OCI-LY3 (cell line): ENCODE results near the gene COPZ2.

Source experiments
- H2AFZ ChIP-seq: fragments of 200-600, 300-600 bp; shearing (Covaris generic); 2 replicates; pipeline ENCODE4 v1.6.0; 2014; ENCODE audit warnings: antibody characterized with exemption, low read depth, low read length
- H3K27ac ChIP-seq: fragments of 200-600, 300-600 bp; sonication (generic); 2 replicates; pipeline ENCODE4 v1.5.1; 2014; ENCODE audit warnings: mild to moderate bottlenecking, low read length, moderate library complexity, mixed read lengths
- H3K27me3 ChIP-seq: fragments of 200-600, 300-600 bp; sonication (generic); 2 replicates; pipeline ENCODE4 v1.6.1; 2014; ENCODE audit warnings: low read depth, low read length, mixed read lengths
- H3K36me3 ChIP-seq: fragments of 200-600, 300-600 bp; sonication (generic); replicated peaks from 2 replicates; pipeline ENCODE3; 2014; ENCODE audit warnings: low read depth, low read length, mixed read lengths
- H3K4me1 ChIP-seq: fragments of 300-600, 200-600 bp; sonication (generic); 2 replicates; pipeline ENCODE4 v1.6.1; 2014; ENCODE audit warnings: low read length, mixed read lengths
- H3K4me2 ChIP-seq: fragments of 200-600, 300-600 bp; sonication (generic); 2 replicates; pipeline ENCODE4 v1.6.1; 2014; ENCODE audit warnings: low read length, mixed read lengths
- H3K4me3 ChIP-seq: fragments of 300-600, 200-600 bp; sonication (generic); 2 replicates; pipeline ENCODE4 v1.5.1; 2014; ENCODE audit warnings: antibody characterized with exemption, mild to moderate bottlenecking, low read length, moderate library complexity
- H3K79me2 ChIP-seq: fragments of 300-600, 200-600 bp; shearing (Covaris generic); 2 replicates; pipeline ENCODE4 v1.6.1; 2014; ENCODE audit warnings: mild to moderate bottlenecking, low read length, mixed read lengths
- H3K9ac ChIP-seq: fragments of 300-600, 200-600 bp; shearing (Covaris generic); 2 replicates; pipeline ENCODE4 v1.6.0; 2014; ENCODE audit warnings: mild to moderate bottlenecking, low read length, moderate library complexity
- H3K9me3 ChIP-seq: fragments of 200-600, 300-600 bp; shearing (Covaris generic); 2 replicates; pipeline ENCODE4 v1.6.1; 2014; ENCODE audit warnings: low read length, mixed read lengths; ENCODE audit not compliant: insufficient read depth
- H4K20me1 ChIP-seq: fragments of 200-600, 300-600 bp; sonication (generic); 2 replicates; pipeline ENCODE4 v1.6.1; 2016; ENCODE audit warnings: low read length, mixed read lengths; ENCODE audit not compliant: insufficient read depth
- CTCF ChIP-seq: fragments of 200-600, 300-600 bp; sonication (generic); IDR thresholded peaks from 2 replicates; pipeline ENCODE4 v1.5.1; 2014; ENCODE audit warnings: antibody characterized with exemption, low read length, low read depth
- EZH2phosphoT487 ChIP-seq: fragments of 200-600 bp; shearing (Covaris generic); IDR thresholded peaks from 2 replicates; pipeline ENCODE4 v1.6.1; 2018; ENCODE audit warnings: antibody characterized with exemption, mixed run types, low read depth

Gene COPZ2

GRCh38 chr17:48059125-48059668, 21.6 kb upstream of the COPZ2 start:
- H3K4me1 ChIP-seq = peaks cover 27% of the 10 kb centered on the region
- H3K4me3 ChIP-seq = no peak overlapping the region
- no peak overlapping the region for H3K4me2 ChIP-seq
- no peak overlapping the region for H3K9ac ChIP-seq
- peaks cover 66% of the 10 kb centered on the region for H3K36me3 ChIP-seq
- H4K20me1 ChIP-seq = peaks cover 11% of the 10 kb centered on the region
- peaks cover 52% of the 10 kb centered on the region for H3K79me2 ChIP-seq
- H3K27me3 ChIP-seq = no peaks in the 10 kb centered on the region
- H3K27ac ChIP-seq = no peak overlapping the region
- no peaks in the 10 kb centered on the region for H3K9me3 ChIP-seq
- TF ChIP-seq CTCF = no peak
- TF ChIP-seq EZH2phosphoT487 = no peak
- H2AFZ ChIP-seq = no peak overlapping the region

GRCh38 chr17:48058393-48059124, 21.0 kb upstream of the COPZ2 start:
- peaks cover 8% of the 10 kb centered on the region for H4K20me1 ChIP-seq
- no peak overlapping the region for H3K27ac ChIP-seq
- peaks cover 68% of the 10 kb centered on the region for H3K36me3 ChIP-seq
- H3K27me3 ChIP-seq = no peaks in the 10 kb centered on the region
- no peak for TF ChIP-seq CTCF
- no peak for TF ChIP-seq EZH2phosphoT487
- peaks cover 56% of the 10 kb centered on the region for H3K79me2 ChIP-seq
- H3K4me1 ChIP-seq = peaks cover 33% of the 10 kb centered on the region
- no peak overlapping the region for H3K4me2 ChIP-seq
- no peaks in the 10 kb centered on the region for H3K9me3 ChIP-seq
- no peak overlapping the region for H3K4me3 ChIP-seq
- no peak overlapping the region for H3K9ac ChIP-seq
- no peak overlapping the region for H2AFZ ChIP-seq

DNA sequence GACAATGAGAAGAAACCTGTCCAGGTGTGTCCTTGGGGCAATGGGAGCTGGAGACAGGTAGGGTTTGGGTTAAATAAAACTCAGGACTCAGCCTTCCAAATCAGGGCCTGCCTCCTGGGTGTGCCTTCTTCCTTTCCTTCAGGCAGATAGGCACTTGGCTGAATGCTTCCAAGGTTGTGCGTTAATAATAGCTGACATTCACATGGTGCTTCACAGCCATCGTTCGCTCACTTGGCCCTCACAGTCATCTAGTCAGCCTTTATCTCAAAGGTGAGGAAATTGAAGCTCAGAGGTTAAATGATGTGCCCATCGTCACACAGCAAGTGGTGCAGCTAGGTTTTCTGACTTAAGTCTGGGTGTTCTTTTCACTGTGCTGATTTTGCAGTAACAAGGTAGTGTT, 20.0 kb upstream of the COPZ2 start:
- H3K4me1 ChIP-seq = peaks cover 43% of the 10 kb centered on the region
- H3K4me2 ChIP-seq = no peak overlapping the region
- peaks cover 65% of the 10 kb centered on the region for H3K79me2 ChIP-seq
- H4K20me1 ChIP-seq = peaks cover 16% of the 10 kb centered on the region
- H3K36me3 ChIP-seq = peaks cover 71% of the 10 kb centered on the region
- no peak overlapping the region for H2AFZ ChIP-seq
- H3K27ac ChIP-seq = no peak overlapping the region; the same call in 1 of the 2 replicates
- H3K9ac ChIP-seq = no peak overlapping the region
- no peaks in the 10 kb centered on the region for H3K27me3 ChIP-seq
- TF ChIP-seq EZH2phosphoT487 (no peak), CTCF (no peak)
- H3K9me3 ChIP-seq = no peaks in the 10 kb centered on the region
- no peak overlapping the region for H3K4me3 ChIP-seq

- H3K4me3 ChIP-seq = no peak overlapping the region
- H3K4me2 ChIP-seq = peak overlapping the region; percentile 79; the same call in 1 of the 2 replicates
- H3K27me3 ChIP-seq = no peaks in the 10 kb centered on the region
- H2AFZ ChIP-seq = no peak overlapping the region
- peaks cover 73% of the 10 kb centered on the region for H3K79me2 ChIP-seq
- no peak for TF ChIP-seq EZH2phosphoT487
- TF ChIP-seq CTCF = no peak
- H3K27ac ChIP-seq = peak overlapping the region; percentile 84
- H3K9me3 ChIP-seq = no peaks in the 10 kb centered on the region
- H3K4me1 ChIP-seq = peaks cover 49% of the 10 kb centered on the region
- H3K36me3 ChIP-seq = peaks cover 72% of the 10 kb centered on the region
- 0 out of 2 replicates have a peak overlapping the region, but pooled peaks have one; percentile 80 for H3K9ac ChIP-seq
- H4K20me1 ChIP-seq = peaks cover 23% of the 10 kb centered on the region
Measured at GRCh38 chr17:48056879-48057278, 19.3 kb upstream of the COPZ2 start.
